KBM-7 (cell line): ENCODE data around the gene MTUS2.

ENCODE experiments used
- DNase-seq: peaks from one replicate; pipeline ENCODE4 v3.0.0-alpha.2; 2015
- in situ Hi-C: fragments of 300-500 bp; cut with MboI; formaldehyde crosslinking; loops from 2 replicates; pipeline ENCODE4 v1.14.3; 2020; ENCODE audit warnings: low sequenced_read_pairs, low pct_unique_long_range_greater_than_20kb, mixed read lengths

Gene MTUS2

GRCh38 chr13:29534083-29534482 lies 713.9 kb downstream of the MTUS2 start:
- DNase-seq: no peak
- in situ Hi-C loops: no loop called here

DNA sequence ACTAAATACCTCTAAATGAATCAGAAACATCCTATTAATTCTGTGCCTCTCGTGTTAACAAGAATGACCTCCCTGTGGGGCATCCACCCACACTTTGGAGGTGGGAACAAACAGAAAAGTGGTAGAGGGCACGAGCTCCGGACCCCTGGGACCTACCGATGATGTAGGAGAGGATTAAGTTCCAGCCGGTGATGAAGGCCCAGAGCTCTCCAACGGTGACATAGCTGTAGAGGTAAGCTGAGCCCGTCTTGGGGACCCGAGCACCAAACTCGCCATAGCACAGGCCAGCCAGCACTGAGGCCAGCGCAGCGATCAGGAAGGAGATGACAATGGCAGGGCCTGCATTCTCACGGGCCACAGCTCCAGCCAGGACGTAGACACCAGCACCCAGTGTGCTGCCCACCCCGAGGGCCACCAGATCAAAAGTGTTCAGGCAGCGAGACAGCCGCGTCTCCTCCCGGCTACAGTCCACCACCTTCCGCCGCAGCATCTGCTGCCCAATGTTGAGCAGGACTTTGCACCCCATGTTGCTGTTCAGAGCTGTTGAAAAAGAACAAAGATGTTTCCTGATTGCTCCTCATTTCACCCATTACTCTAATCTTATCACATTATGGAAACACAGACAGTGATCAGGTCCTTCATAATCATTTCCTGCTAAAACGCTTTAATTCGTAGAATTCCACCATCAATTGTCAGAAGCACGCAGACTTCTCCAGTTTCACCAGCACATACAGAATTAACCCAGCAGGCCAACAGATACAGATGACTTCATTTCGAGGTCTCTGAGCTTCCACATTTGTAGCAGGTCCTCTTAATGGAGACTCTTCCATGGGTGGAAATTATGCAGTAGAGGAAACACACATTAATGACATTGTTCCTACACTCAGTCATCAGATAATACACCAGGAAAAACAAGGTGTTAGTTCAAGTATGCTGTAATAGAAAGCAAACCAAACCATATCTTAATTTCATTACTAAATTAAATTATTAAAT lies 715.8 kb downstream of the MTUS2 start:
- DNase-seq: no peak
- in situ Hi-C loops: no loop called here

DNA sequence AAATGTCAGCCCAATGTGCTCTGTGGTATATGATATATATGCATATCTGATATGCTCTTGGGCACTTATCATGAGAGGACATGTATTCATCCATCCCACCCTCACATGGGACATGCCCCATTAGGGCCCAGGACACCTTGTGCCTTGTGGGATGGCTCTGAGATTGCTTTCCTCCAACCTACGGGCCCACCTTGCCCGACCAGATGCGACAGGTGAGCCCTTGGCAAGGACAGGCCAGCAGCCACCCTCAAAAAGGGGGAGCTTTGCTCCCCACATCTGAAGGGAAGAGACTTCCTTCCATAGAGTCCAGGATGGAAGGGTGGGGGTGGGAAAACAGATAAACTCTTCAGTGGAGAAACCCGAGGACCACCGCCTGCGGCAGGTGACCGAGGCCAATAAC lies 716.7 kb downstream of the MTUS2 start:
- in situ Hi-C loops: no loop called here

DNA sequence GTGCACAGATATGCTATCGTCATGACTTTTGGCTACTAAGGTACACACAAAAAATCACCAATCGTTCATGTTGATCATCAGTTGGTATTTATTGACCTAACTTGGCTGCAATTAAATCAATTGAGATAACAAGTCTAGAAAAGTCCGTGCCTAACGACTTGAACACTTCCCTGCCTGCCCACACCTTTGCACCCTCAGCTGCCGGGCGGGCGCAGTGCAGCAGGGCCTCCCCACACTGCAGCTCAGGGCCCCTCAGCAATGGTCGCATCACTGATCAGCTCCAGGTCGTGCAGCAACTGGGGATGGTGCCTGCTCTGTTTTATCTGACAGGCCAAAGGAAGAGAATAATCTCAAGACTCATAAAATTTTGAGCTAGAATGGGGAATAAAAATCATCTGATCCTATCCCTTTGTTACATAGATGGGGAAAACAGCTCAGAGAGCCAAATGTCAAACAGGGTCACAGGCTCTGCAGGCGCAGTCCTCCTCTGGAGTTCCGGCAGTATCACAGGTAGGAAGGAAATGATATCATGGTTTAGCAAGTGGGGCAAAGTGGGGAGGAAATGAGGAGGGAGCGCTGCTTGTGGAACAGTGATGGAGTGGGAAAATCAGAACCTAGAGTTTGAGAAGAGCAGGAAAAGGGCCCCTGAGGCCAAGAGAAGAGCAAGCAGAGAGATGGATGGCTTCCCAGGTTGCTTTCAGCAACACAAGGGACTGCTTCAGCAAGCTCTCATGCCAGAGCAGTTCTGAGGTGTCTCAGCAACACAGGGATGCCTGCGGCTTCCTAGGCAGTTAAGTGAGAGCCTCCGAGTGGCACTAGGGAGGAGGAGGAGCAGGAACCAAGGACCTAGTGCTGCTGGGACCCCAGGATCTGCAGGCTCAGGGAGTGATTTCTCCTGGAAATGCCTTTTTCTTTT lies 717.9 kb downstream of the MTUS2 start:
- DNase-seq: no peak
- in situ Hi-C loops: no loop called here

More for the DNA sequence above, 716.7 kb downstream of the MTUS2 start:
- DNase-seq: no peak

DNA sequence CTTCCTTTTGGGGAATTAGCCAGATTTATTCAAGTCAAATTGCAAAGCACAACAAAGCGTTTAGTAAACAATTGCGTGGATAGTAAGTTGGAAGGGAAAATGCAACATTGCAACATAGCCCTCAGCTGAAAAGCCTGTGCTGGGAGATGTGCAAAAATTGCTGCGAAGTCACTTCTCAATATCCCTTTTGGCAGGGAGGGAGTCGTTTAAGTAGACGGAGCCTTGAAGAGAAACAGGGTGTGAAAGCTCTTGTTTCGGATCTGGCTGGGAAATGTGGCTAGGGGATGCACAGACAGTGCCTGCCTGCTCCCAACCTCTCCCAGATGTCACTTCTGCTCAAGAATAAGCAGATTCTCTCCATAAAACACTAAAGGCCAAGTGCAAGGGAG lies 718.5 kb downstream of the MTUS2 start:
- DNase-seq: no peak
- in situ Hi-C loops: no loop called here

- no peak for DNase-seq
- in situ Hi-C loops: no loop called here
Measured at GRCh38 chr13:29539856-29540255, 719.7 kb downstream of the MTUS2 start.

DNA sequence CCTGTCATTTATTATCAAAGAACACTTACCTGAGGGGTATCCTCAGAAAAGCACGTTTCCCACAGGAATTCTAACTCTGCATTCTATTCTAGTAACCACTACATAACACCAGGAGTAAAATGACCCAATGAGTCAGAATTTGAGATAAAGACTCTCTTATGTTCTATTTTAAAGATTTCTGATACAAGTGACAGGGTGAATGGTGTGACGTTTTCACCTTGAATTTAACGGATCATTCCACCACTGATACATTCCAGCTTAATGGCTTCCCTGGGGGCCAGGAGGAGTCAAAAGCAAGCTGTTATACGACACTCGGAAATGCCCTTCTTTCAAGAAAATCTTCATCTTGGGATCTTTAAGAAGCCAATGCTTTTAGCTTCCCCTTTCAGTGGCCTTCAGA lies 720.2 kb downstream of the MTUS2 start:
- DNase-seq: no peak
- in situ Hi-C loops: no loop called here

DNA sequence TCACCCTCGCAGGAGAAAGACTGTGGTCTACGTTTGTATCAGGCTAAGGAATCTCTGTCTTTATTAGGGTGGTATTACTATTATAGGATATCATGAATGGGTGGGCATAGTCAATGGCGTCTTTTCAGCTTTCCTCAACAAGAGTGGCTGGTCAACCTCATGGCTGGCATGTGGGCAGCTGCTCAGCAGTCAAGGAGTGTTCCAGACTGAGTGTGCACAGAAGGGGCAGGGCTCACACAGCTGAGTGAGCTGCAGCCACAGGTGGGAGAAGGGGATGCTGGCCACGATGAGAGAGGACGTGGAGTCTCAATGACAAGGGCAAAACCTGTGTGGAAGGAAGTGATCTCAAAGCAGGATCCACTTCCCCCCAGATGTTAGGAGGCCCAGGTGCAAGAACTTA lies 720.7 kb downstream of the MTUS2 start:
- in situ Hi-C loops: no loop called here
- DNase-seq: no peak

DNA sequence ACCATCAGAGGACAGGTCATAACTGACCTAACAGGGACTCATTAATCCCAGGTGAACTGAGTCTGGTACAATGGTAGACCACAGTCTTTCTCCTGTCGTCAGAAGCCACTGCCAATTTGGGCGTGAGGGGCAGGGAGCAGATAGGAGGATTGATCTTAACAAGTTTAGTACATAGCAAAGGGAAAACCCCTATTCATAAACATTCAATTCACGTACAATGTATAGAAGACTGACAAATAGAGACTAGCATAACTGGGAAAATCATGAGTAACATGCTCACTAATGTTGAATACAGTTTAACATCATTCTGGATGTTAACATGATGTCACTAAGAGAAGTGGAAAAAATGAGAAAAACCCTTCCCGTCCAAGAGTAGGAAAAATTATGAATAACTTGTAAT lies 721.3 kb downstream of the MTUS2 start:
- DNase-seq: no peak
- in situ Hi-C loops: no loop called here

GRCh38 chr13:29542381-29542780 lies 722.2 kb downstream of the MTUS2 start:
- in situ Hi-C loops: no loop called here
- DNase-seq: no peak

DNA sequence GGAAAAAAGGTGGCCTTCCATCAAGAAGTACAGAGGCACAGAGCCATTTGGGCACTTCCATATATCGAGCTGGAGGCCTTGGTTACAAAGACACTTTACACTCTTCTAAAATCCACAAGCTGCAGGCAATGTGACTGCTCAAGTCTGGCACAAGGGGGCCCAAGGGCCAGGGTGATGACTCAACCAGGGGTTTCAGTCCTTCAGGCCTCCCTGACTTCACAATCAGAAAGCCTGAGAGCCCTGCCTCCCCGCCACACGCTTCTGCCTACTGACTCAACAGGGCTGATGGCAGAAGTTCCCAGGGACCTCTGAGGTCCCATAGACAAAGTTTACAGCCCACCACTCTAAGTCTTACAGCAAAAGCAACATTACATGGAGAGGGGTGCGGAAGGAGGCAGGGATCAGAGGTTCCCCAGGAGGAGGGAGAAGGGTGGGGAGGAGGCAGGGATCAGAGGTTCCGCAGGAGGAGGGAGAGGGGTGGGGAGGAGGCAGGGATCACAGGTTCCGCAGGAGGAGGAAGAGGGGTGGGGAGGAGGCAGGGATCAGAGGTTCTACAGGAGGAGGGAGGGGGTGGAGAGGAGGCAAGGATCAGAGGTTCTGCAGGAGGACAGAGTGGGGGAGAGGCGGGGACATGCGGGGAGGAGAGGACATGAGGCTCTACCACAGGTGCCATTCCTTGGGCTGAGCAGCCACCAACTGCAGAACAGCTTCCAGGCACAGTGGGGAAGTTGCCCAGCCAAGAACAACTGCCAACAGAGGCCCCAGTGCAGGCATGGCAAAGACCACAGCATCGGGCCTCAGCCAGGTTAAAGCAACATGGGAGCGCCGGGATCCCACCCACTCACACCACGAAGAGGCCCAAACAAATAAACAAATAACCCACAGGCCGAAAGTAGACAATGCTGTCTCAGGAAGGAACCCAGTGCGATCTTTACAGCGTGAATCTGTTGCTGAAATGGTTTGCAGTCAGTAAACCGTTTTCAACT lies 723.4 kb downstream of the MTUS2 start:
- peak; percentile 5 for DNase-seq
- in situ Hi-C loops: no loop called here

DNA sequence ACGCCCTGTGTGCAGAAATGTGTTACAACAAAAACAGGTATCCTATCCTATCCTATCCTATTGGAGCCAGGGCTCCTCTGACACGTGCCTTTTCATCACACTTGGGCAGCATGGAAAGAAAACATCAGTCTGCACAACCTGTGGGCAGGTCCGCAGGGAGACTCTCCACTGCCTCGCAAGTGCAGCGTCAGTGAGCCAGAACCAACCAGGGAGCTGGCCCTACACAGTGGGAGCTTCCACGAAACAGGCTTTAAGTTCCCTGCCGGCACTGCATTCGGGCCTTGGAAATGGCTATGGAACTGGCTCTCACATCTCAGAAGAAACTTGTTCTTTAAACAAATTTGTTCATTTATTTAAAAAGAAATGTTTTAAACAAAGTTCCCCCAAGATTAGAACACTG lies 725.8 kb downstream of the MTUS2 start:
- DNase-seq: no peak
- in situ Hi-C loops: no loop called here

GRCh38 chr13:29546662-29547061 lies 726.5 kb downstream of the MTUS2 start:
- in situ Hi-C loops: no loop called here
- DNase-seq: no peak

- in situ Hi-C loops: no loop called here
- DNase-seq: no peak
Measured at GRCh38 chr13:29547153-29547552, 727.0 kb downstream of the MTUS2 start.

- in situ Hi-C loops: no loop called here
- peak; percentile 28 for DNase-seq
Measured at GRCh38 chr13:29548722-29549121, 728.6 kb downstream of the MTUS2 start.

GRCh38 chr13:29550430-29550988 lies 730.4 kb downstream of the MTUS2 start:
- no peak for DNase-seq
- in situ Hi-C loops: no loop called here

DNA sequence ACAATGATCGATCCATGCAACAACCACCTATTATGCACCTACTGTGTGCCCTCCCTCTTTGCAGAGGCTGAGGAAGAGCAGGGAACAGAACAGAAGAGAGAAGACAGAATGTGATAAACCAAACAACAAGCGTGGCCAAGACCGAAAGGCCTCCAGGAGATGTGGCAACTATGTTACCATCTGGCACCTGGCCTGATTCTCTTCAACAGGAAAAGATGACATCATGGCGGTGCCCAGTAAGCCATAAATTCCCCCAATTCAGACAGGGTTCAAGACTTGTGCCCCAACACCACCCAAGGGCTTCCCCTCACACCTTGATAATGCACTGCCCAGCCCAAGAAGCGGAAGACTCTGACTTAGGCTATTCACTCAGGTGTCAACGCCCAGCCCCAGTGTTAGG lies 731.1 kb downstream of the MTUS2 start:
- no peak for DNase-seq
- in situ Hi-C loops: no loop called here
